ENCODE data around the gene CSDE1. TPM values are rescaled to one million over a fixed set of nuclear protein-coding genes. Genes with fewer than 3 reads are reported as not detected.
A peak's percentile ranks its signal among the peaks of the same experiment; 100 is the strongest.

CSDE1 gene
- total RNA-seq, 4 donors from 2014 or later = 2,331 to 4,024 (median 3,697) TPM

GRCh38 chr1:114723457-114723856 lies 34.3 kb downstream of the CSDE1 start:
- Histone ChIP-seq H3K36me3 (peaks cover 0 to 86% of the 10 kb centered on the region in 2 donors), H3K4me3 (no peak overlapping the region), H3K27ac (peak overlapping the region; percentile 66 to 88 (median 72)), H3K27me3 (no peaks in the 10 kb centered on the region), H3K4me1 (peaks cover 37 to 42% of the 10 kb centered on the region in 2 donors), H3K9me3 (no peaks in the 10 kb centered on the region)
- no peak for DNase-seq
- in situ Hi-C loops (cut with MboI; ENCODE audit: low sequenced_read_pairs in 4 of 4) (no loop called here), intact Hi-C loops (cut with DNase I; ENCODE audit: low total_unique reads) (no loop called here)
- no peak for ATAC-seq
- TF ChIP-seq CTCF (IDR thresholded peaks at IDR 0.05 in 4 of 5, conservative IDR thresholded peaks at IDR 0.05 in 1 of 5) = no peak
- no peak for TF ChIP-seq POLR2A (IDR thresholded peaks at IDR 0.05)

DNA sequence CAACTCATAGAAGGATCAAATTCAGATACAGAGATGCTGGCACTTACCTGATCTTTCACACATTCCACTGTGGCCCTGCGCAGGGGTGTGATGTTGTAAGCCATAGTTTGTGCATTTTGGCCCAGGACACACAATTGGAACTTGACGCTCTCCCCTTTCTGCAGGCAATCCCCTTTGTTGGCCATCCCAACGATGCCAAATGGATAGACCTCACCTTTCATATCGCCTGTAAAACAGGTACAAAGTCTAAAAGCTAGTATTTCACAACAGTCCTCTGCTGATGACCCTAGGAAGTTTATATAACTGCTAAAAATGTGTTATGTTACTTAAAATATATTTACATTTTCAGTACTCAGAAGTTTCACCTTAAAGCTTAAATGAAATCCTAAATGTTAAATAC lies 37.3 kb downstream of the CSDE1 start:
- TF ChIP-seq POLR2A (IDR thresholded peaks at IDR 0.05) = no peak
- no peak for TF ChIP-seq CTCF (IDR thresholded peaks at IDR 0.05 in 4 of 5, conservative IDR thresholded peaks at IDR 0.05 in 1 of 5)
- H3K4me1 ChIP-seq = peaks cover 44 to 58% of the 10 kb centered on the region in 2 donors
- H3K27ac ChIP-seq = peak overlapping the region; percentile 66 to 88 (median 72)
- in situ Hi-C loops (cut with MboI; ENCODE audit: low sequenced_read_pairs in 4 of 4) (no loop called here), intact Hi-C loops (cut with DNase I; ENCODE audit: low total_unique reads) (no loop called here)
- ATAC-seq = no peak
- DNase-seq = no peak
- H3K27me3 ChIP-seq = no peaks in the 10 kb centered on the region
- H3K36me3 ChIP-seq = peaks cover 0 to 83% of the 10 kb centered on the region in 2 donors
- no peaks in the 10 kb centered on the region for H3K9me3 ChIP-seq
- no peak overlapping the region for H3K4me3 ChIP-seq

DNA sequence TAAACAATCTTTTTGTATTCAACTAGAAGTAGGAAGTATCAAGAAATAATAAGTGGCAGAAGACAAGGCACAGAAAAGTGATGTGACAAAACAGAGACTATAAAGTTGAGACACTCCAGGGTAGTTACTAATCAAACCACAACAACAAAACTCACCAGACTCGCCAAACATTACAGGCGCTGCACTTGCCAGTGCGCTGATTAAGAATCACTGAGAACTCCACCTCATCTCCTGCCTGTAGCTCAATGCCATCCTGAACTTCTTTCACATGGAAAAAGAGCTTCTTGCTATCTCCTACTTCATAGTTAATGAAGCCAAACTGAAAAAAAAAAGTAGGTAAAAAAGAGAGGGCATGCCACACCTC lies 38.4 kb downstream of the CSDE1 start:
- H3K9me3 ChIP-seq = no peaks in the 10 kb centered on the region
- no peak for ATAC-seq
- no peak for DNase-seq
- TF ChIP-seq POLR2A (IDR thresholded peaks at IDR 0.05) (no peak), CTCF (IDR thresholded peaks at IDR 0.05 in 4 of 5, conservative IDR thresholded peaks at IDR 0.05 in 1 of 5) (no peak)
- intact Hi-C loops (cut with DNase I; ENCODE audit: low total_unique reads) (no loop called here), in situ Hi-C loops (cut with MboI; ENCODE audit: low sequenced_read_pairs in 4 of 4) (no loop called here)
- H3K36me3 ChIP-seq = peaks cover 0 to 76% of the 10 kb centered on the region in 2 donors
- H3K27ac ChIP-seq = peak overlapping the region; percentile 31 to 88 (median 72)
- H3K27me3 ChIP-seq = no peaks in the 10 kb centered on the region
- H3K4me3 ChIP-seq = no peak overlapping the region
- peaks cover 50 to 61% of the 10 kb centered on the region in 2 donors for H3K4me1 ChIP-seq

- H3K9me3 ChIP-seq = no peaks in the 10 kb centered on the region
- no peak overlapping the region for H3K4me3 ChIP-seq
- H3K27me3 ChIP-seq = no peaks in the 10 kb centered on the region
- peak overlapping the region; percentile 31 to 88 (median 72) for H3K27ac ChIP-seq
- TF ChIP-seq CTCF (IDR thresholded peaks at IDR 0.05 in 4 of 5, conservative IDR thresholded peaks at IDR 0.05 in 1 of 5) (no peak), POLR2A (IDR thresholded peaks at IDR 0.05) (no peak)
- peaks cover 0 to 75% of the 10 kb centered on the region in 2 donors for H3K36me3 ChIP-seq
- ATAC-seq = no peak
- in situ Hi-C loops (cut with MboI; ENCODE audit: low sequenced_read_pairs in 4 of 4) (no loop called here), intact Hi-C loops (cut with DNase I; ENCODE audit: low total_unique reads) (no loop called here)
- DNase-seq = no peak
- peaks cover 45 to 59% of the 10 kb centered on the region in 2 donors for H3K4me1 ChIP-seq
Observed at GRCh38 chr1:114718661-114719423, 38.9 kb downstream of the CSDE1 start.

Data from gastrocnemius medialis (tissue), 4 donors.